GM12892 (cell line): ENCODE measurements around the gene ERBB4.

Experiments
- DNase-seq: peaks from one replicate; pipeline ENCODE4 v3.0.0; 2011; ENCODE audit not compliant: insufficient read length
- FAIRE-seq: peaks from 2 replicates; lab custom pipeline; 2011; peaks lifted over from hg19 to GRCh38; lab: Jason Lieb, UNC
- POLR2A ChIP-seq: IDR thresholded peaks from 2 replicates; pipeline ENCODE4 v1.6.1; 2011; ENCODE audit warnings: low read depth, low read length, control low read depth
- POLR2AphosphoS5 ChIP-seq: IDR thresholded peaks from 2 replicates; pipeline ENCODE4 v1.6.1; 2011; ENCODE audit warnings: low read depth, low read length, control low read depth
- TAF1 ChIP-seq: IDR thresholded peaks from 2 replicates; pipeline ENCODE4 v1.6.1; 2011; ENCODE audit warnings: low read depth, mild to moderate bottlenecking, control low read depth, low read length, borderline replicate concordance

ERBB4 gene

DNA sequence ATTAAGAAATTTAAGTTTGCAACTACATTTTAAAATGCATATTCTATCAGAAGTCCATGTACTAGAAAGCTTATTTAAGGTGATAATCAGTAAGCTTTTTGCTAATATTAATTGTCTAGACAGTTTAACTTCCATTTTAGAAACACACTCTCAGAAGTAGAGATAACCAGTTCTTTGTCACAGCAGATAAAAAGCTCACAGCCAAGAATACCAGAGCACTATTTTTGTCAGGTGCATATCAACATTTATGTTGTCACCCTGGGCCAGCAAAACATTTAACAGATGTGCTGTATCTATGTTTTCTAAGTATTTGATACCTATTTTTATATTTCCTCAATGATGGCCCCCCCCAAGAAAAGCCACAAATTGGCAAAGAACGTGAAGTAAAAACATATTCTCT lies 192.6 kb downstream of the ERBB4 start:
- no peak for FAIRE-seq
- DNase-seq = no peak
- TF ChIP-seq POLR2AphosphoS5 = no peak
- no peak for TF ChIP-seq POLR2A
- no peak for TF ChIP-seq TAF1

GRCh38 chr2:212344131-212344530 lies 194.5 kb downstream of the ERBB4 start:
- FAIRE-seq = no peak
- TF ChIP-seq POLR2A (no peak), TAF1 (no peak), POLR2AphosphoS5 (no peak)
- no peak for DNase-seq

DNA sequence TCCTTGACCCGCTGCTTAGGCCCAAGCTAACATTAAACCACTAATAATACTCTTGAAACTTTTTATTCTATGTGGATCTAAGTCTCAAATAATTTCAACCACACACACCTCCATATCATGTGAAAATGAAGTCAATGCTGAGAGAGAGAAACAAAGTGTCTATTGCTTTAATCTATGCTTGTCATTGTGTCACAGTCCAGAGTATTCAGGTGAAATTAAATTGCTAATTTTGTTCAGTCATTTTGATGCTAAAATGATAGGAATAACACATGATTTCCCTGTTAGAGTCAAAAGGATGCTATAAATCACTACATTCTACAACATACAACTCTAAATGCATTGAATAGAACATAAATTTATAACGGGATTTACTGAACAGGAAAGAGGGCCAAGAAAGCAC lies 195.4 kb downstream of the ERBB4 start:
- FAIRE-seq (no peak), DNase-seq (no peak)
- TF ChIP-seq TAF1 (no peak), POLR2A (no peak)

DNA sequence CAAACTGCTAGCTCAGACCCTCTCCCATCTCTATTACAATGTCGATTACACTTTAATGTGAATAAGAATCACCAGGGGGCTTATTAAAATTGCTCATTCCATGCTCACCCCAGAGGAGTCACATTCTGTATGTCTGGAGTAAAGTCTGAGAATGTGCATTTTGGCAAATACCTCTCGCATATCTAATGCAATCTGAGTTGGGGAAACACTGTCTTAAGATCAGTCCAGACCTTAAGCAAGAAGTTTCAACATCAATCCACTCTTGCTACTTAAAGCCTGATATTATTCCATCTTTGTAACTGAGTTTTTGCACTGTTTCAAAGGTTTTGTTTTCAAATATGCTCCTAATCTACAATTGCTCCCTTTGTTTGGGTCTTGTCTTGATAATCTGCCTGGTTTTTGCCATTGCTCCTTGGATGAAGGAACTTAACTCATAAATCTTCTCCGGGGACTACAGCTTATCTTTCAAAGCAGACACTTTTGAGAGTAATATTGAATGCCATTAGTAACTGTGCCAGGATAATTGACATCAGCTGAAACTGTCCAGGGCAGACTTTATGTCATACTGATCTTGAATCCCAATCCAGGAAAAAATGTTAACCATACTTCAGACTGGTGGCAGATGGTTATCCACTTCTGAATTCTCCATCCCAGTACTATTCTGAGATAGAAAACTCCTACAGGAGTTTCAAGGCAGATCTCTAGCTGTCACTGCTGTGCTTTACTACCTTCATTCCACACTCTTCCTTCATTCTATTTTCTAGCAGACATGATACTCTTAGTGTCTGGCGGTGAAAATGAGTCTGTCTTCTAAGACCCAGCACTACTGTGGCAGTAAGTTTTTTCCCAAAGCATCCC lies 200.9 kb downstream of the ERBB4 start:
- DNase-seq (no peak), FAIRE-seq (no peak)
- TF ChIP-seq POLR2A (no peak), TAF1 (no peak), POLR2AphosphoS5 (no peak)

DNA sequence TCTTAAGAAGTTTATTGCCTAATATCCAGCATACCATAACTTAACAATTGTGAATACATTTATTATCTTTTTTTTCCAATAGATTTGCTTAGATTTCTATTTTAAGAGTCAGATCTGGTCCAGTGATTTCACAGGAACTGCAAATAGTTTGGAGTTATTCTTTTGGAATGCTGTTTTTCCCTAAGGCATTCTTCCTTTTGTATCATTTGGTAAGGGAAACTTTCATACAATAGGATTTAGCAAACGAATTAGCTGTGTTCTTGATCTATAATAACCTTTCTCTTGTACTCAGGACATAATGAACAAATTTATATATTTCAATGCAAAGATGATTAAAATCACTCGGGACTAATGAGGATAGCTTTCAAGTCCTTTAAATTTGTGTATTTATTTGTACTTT lies 201.6 kb downstream of the ERBB4 start:
- DNase-seq (no peak), FAIRE-seq (no peak)
- TF ChIP-seq TAF1 (no peak), POLR2A (no peak), POLR2AphosphoS5 (no peak)

DNA sequence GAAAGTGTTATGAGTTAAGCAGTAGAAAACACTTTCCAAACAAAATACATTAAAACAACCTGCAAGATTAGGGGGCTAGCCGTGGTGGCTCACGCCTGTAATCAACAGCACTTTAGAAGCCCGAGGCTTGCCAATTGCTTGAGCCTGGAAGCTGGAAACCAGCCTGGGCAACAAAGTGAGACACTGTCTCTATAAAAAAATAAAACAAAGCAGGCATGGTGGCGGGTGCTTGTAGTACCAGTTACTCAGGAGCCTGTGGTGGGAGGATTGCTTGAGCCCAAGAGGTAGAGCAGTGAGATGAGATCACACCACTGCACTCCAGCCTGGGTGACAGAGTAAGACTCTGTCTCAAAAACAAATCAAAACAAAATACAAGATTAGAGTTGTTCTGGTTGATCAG lies 208.3 kb downstream of the ERBB4 start:
- FAIRE-seq (no peak), DNase-seq (no peak)
- TF ChIP-seq POLR2A (no peak), POLR2AphosphoS5 (no peak), TAF1 (no peak)

DNA sequence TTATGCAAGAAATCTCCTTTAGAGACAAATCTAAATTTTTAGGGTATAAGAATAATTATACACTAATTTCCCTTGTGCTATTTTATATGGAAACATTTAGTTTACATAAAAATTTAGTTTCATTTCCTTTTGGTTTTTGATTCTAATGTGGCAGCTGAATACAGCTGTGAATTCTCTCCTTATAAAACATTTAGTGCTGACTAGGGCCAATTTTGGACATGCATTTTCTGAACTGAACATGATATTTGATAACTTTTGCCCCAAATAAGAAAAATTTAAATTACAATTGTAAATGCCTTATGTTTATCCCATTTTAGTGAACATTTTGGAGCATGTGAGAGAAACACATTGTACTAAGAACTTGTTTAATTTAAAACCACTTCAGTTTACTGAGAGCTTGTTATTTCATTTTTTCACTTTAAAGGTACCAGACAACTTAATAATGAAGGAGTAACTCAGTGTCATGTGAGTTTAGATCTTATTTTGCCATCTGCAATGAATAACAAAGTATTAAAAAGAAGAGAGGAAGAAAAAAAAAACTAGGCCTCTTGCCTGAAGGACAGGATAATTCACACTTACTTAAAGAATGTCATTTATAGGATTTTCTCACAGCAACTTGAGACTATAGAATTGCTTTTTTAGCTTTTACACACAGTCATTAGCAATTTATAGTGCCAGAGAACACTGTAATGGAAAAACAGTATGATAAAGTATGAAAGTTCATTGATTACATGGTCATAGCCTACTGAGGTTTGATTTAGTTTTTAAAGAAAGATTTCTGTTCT lies 209.7 kb downstream of the ERBB4 start:
- FAIRE-seq (no peak), DNase-seq (no peak)
- TF ChIP-seq POLR2AphosphoS5 (no peak), TAF1 (no peak), POLR2A (no peak)

GRCh38 chr2:212328136-212328535 lies 210.5 kb downstream of the ERBB4 start:
- FAIRE-seq = no peak
- TF ChIP-seq POLR2A = no peak
- no peak for TF ChIP-seq TAF1
- TF ChIP-seq POLR2AphosphoS5 = no peak
- no peak for DNase-seq

- TF ChIP-seq POLR2A (no peak), POLR2AphosphoS5 (no peak), TAF1 (no peak)
- no peak for FAIRE-seq
- DNase-seq = no peak
Measured at GRCh38 chr2:212327171-212327809, 211.3 kb downstream of the ERBB4 start.

DNA sequence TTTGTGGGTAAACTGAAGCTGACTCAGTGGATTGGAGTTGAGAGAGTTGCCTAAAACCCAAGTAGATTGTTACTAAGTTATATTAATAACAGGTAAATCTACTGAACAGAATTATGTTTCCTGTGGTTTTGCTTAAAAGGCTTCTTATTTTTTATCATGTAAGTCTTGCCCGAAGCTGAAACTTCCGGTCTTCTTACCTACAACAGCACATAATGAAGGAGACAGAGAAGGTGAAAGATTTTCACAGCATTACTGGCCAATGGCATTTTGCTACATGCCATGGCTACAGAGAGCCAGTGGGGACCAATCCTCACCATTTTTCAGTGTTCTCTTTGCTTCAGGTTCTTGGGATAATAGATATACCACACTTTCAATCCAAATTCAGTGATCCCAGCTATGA lies 220.0 kb downstream of the ERBB4 start:
- no peak for FAIRE-seq
- TF ChIP-seq POLR2A = no peak
- TF ChIP-seq TAF1 = no peak
- DNase-seq = no peak

- TF ChIP-seq TAF1 = no peak
- no peak for TF ChIP-seq POLR2A
- TF ChIP-seq POLR2AphosphoS5 = no peak
- FAIRE-seq (no peak), DNase-seq (no peak)
Measured at GRCh38 chr2:212314680-212315079, 223.9 kb downstream of the ERBB4 start.

DNA sequence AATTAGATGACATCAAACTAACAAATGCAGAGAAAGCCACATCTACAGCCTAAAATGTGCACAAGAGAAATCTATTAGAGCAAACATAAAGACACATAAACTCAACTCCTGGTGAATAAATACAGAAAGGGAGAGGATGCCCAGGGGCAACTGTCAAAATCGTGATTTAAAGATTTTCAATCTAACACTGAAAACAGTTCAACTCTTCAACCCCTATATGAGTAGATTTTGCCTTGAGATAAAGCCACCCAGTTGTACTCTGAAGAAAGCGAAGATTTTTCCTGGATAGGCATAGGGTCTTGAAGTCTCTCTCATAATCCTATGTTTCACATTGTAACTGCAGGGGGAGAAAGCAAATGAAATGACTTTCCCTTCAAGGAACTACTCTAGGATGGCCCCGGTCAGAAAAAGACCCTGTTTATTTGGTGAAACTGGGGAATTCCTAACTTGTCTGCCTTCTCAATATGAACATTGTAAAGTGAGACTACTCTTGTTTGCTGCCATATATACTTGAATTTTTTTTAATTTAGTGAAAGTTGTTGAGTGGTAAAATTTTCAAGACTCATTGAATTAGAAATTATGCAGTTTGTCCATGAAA lies 226.7 kb downstream of the ERBB4 start:
- TF ChIP-seq POLR2A = no peak
- TF ChIP-seq POLR2AphosphoS5 = no peak
- no peak for TF ChIP-seq TAF1
- FAIRE-seq = no peak
- DNase-seq = no peak
